GM23248 (cell line): Measurements from ENCODE around the gene LCA5L.

ENCODE experiments used
- EZH2 ChIP-seq: fragments of 200-600 bp; sonication (generic); IDR thresholded peaks from 2 replicates; pipeline ENCODE4 v1.6.1; 2018; ENCODE audit warnings: antibody characterized with exemption, mild to moderate bottlenecking; ENCODE audit not compliant: insufficient read depth, poor library complexity, severe bottlenecking
- EZH2phosphoT487 ChIP-seq: fragments of 200-600 bp; sonication (generic); IDR thresholded peaks from 2 replicates; pipeline ENCODE4 v1.6.1; 2018; ENCODE audit warnings: antibody characterized with exemption, moderate library complexity, mild to moderate bottlenecking, low read depth; ENCODE audit not compliant: insufficient read depth

GRCh38 chr21:39430954-39431353, 14.6 kb downstream of the LCA5L start:
- no peak for TF ChIP-seq EZH2phosphoT487
- no peak for TF ChIP-seq EZH2
